Right kidney (tissue), 1 donor: Measurements from ENCODE around the gene FBXO24.

ENCODE experiments used
- DNase-seq: peaks from one replicate; pipeline ENCODE4 v3.0.0-alpha.2; 2016

The FBXO24 gene

DNA sequence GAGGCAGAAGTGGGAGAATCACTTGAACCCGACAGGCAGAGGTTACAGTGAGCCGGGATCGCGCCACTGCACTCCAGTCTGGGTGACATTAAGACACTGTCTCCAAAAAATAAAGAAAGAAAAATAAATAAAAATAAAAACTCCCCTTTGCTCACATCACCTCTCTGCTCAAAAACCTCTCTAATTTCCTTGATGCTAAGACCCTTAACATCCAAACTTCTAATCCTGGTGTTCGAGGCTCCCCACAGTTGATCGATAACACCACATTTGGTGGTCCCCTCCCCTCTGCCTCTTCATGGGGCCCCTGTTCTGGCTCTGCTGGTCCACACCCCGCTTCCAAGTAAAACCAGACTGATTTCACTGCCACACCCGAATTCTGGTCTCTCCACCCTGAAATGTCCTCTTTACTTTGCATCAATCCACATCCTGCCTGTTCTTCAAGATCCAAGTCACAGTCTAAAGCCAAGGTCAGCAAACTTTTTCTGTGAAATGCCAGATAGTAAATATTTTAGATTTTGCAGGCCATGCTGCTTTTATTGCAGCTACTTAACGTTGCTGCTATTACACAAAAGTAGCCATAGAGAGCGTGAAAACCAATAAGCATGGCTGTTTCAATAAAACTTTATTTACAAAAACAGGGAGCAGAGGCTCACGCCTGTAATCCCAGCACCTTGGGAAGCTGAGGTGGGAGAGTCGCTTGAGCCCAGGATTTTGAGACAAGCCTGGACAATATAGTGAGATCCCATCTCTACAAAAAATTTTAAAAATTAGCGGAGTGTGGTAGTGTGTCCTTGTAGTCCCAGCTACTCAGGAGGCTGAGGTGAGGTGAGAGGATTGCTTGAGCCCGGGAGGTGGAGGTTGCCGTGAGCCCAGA, 38.1 kb downstream of the FBXO24 start:
- no peak for DNase-seq

DNA sequence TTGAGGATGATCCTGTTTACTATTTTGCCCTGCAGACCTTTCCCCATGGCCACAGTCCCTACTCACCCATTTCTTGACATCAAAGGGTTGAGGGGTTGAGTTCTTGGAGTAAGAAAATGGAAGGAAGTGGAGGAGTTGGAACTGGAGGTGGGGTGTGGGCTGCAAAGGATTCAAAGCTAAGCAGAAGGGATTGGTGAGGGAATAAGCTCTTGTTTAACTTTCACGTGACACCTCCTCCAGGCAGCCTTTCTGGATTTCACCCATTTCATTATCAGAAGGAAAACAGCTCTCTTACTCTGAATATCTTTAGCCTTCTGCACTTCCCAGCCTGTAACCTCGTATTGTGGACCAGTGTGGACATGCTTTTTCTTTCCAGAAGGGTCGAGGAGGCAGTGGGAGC, 39.9 kb downstream of the FBXO24 start:
- DNase-seq: no peak

DNA sequence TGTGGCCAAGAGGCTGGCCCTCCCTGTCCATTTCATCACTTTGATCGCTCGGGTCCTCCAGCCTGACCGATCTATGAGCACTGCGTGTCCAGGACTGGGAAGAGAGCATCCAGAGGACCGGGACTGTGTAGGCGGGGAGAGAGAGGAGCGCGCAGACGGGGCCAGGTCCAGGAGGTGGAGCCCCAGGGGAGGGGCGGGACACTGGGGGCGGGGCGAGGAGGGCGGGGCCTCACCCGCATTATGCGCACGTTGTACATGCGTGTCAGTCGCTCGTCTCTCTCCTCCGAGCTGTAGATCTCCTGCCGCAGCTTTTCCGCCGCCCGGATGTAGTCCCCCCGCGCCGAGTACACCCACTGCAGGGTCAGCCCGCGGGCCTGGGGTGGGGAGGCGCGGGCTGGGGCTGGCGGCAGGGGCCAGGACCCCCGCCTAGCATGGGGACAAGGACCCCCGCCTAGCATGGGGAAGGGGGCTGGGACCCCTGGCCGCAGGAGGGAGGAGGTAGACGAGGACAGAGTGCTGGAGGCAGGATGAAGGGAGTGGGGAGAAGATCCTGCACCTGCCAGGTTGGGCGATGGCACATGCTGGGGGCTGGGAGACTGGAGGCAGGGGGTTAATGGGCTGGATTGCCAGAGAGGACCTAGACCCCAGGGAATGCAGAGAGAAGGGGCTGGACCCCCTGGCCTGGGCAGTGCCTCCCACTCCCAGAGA, 40.6 kb downstream of the FBXO24 start:
- DNase-seq: peak; percentile 49

DNA sequence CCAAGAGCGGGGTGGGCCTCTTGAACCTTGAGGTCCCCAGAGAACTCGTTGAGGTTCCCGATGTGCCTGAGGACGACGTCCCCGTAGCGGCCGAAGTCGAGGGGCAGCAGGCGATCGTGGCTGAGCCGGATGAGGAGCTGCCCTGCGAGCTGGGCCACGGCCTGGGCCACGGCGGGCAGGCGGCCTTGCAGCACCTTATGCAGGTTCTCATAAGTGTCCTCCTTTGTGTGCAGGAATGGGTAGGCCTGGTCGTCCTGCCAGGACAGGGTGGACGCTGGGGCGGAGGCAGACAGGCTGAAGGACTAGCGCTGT, 41.1 kb downstream of the FBXO24 start:
- no peak for DNase-seq

DNA sequence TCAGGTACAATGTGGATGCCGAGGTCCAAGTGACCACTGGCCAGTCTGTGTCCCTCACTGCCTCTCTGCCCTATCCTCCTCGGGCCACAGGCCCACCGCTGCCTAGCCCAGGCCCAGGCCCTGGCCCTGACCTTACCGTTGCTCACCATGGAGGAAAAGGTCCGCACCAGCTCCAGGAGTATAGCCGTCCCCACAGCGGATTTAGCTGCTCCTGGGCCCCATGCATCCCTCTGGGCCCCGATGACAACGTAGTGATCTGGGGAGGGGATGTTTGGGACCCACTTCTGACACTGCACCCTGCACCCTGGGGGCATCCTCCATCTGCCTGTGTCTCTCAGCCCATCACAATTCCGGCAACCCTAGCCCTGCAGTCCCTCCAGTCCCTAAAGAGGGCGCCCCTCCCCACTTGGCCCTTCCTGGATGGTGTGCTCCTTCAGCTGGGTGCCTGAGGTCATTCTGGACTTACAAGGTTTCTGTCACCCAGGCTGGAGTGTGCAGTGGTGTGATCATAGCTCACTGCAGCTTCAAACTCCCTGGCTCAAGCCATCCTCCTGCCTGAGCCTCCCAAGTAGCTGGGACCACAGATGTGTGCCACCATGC, 43.1 kb downstream of the FBXO24 start:
- DNase-seq: no peak

DNA sequence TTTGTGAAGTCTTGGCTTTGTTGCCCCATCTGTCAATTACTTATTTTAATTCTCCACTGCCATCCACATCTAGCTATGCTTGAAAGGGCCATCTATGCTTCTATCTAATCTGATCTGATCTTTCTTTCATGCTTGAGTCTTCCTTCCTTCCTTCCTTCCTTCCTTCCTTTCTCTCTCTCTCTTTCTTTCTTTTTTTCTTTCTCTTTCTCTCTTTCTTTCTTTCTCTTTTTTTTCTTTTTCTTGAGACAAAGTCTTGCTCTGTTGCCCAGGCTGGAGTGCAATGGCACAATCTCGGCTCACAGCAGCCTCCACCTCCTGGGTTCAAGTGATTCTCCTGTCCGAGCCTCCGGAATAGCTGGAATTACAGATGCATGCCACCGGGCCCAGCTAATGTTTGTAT, 43.9 kb downstream of the FBXO24 start:
- no peak for DNase-seq

DNA sequence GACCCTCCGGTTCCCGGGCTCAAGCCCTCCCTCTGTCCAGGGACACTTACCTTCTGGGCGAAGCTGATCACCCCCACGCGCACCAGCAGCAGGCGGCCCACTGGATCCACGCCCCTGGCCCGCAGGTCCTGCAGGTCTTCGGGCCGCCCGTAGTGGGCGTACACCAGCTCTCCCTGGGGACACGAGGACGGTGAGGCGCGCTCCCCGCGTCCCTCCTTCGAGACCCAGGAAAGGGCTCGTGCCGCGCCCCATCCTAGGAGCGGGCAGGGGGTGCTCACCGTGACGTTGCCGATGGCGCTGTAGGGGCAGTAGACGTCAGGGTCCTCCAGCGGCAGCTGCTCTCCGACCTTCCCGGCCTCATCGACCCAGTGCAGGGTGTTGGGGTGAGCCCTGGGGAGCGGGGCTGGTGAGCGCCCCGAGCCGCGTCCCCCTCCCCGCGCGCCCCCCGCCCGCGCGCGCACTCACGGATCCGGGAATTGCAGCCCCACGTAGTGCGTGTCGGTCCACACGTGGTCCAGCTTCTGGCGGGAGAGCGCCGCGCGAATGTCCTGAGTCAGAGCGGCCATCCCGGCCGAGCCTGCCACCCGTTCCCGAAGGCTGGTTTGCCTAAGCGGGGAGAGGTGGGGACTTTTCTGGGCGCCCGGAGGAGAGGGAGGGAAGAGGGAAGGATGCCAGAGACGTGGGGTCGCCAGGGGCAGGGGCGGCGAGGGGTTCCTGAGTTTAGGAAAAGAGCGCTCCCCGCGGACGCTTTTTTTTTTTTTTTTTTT, 47.0 kb downstream of the FBXO24 start:
- DNase-seq: peak; percentile 69

DNA sequence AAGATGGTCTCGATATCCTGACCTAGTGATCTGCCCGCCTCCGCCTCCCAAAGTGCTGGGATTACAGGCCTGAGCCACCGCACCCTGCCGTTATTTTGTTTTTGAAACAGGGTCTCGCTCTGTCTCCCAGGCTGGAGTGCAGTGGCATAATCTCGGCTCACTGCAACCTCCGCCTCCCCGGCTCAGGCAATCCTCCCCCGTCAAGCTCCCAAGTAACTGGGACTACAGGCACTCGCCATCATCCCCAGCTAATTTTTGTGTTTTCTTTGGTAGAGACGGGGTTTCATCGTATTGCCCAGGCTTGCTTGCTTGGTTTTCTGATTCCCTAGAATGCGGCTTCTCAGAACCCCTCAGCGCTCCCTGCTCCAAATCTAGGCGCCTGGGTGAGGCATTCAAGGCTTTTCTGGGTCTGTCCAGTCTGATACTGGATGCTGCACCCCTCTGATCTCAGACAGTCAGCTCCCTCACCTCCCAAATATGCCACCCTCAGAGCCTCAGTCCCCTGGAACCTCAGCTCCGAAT, 53.9 kb downstream of the FBXO24 start:
- DNase-seq: no peak

DNA sequence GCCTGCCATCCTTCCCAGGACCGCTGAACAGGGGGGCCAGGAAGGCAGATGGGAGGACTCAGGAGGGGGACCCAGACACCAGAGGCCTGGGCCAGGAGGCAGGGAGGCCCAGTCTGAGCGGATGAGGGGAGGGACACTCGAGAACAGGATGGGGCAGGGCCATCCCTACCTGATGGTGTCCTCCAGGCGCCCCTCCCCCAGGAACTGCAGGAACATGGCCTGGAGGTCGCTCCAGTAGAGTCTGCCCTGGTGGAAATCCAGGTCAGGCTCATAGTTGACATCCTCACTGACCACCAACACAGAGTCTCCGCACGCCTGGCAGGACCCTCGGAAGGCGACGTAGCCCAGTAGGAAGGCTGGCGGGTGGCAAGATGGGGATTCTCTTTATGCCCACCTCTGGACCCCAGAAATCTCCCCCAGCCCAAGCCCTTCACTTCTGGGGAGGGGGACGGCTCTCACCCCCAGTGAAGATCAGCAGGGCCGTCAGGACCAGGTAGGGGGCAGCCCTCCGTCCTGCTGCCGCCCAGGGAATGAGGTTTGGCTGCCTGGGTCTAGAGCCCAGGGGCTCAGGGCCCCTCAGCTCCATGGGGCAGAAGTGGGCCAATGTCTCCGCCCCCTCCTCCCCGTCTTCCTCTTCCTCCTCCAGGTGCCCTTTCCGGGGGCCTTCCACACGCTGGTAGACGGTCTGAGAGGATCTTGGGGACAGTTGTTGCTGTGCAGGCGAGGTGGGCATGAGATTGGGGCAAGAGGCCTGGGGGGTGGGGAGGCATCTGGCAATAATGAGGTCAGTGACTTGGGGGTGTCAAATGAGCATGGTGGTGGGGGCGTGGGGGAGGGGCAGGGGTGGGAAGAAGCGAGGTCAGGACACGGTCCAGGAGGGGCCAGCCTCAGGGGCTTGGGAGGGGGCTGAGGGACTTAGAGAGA, 54.7 kb downstream of the FBXO24 start:
- DNase-seq: no peak

DNA sequence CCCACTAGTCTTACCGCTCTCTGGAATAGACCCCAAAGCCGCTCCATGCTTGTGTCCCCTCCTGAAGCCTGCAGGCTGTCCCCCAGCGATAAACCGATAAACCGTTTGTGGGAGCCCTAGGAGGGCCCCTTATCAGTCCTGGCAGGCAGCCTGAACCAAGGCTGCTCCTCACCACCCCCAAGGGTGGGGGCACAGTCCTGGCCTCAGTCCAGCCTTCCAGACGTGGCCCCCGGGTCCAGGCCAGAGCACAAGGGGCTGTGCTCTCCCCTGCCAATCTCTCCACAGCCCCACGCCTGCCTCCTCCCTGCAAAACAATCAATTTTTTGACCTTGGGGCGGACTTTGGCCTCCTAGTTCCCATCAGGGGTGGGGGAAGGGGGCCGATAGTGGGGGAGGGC, 55.3 kb downstream of the FBXO24 start, which contains the start of gene TFR2:
Gene TFR2, minus strand, starts transcription at position 90 of the 397 bp plus-strand sequence. Its CDS starts 43 bp downstream, at position 47.
- DNase-seq: no peak

DNA sequence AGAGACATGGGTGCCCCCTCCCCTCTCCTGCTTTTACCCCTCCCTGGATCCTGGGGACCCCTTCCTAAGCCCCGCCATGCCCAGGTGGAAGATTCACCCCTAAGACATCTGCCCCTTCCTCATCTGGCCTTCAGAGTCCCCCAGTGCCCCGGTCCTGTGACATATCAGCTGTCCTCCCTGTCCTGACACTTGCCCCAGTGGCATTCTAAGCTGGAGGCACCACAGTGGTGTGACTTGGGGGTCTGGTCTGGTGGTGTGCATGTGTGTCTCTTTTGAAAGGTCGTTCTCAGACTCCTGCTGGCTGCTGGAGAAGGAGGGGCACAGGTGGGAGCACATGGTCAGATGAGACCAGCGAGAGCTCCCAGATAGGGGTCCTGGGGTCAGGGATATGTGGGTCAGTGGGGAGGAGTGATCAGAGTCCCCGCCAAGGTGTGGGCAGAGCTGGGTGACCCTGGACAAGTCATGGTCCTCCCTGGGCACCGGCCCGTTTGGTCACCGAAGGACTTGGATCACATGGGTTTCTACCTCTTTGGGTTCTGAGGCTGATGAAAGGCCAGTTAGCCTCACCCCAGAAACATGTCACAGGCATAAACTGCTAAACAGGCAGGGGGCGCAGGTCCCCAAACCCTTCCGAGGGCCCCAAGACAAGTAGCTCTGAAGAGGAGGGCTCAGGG, 55.9 kb downstream of the FBXO24 start:
- no peak for DNase-seq

DNA sequence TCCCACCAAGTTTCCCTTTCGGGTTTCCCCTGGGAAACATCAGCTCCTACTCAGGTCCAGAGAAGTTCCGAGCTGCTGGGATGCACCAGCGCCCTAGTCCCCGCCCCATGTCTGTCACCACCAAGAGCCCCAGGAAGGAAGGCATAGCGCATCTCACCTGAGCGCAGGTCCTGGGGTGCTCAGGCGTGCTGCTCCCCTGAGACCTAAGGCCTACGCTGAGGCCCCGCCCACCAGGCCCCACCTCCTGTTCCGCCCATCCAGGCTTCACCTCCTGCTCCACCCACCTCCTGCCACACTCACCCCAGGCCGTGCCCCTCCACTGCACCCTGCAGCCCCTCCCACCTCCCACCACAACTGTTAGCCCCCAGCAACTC, 56.4 kb downstream of the FBXO24 start:
- no peak for DNase-seq

DNA sequence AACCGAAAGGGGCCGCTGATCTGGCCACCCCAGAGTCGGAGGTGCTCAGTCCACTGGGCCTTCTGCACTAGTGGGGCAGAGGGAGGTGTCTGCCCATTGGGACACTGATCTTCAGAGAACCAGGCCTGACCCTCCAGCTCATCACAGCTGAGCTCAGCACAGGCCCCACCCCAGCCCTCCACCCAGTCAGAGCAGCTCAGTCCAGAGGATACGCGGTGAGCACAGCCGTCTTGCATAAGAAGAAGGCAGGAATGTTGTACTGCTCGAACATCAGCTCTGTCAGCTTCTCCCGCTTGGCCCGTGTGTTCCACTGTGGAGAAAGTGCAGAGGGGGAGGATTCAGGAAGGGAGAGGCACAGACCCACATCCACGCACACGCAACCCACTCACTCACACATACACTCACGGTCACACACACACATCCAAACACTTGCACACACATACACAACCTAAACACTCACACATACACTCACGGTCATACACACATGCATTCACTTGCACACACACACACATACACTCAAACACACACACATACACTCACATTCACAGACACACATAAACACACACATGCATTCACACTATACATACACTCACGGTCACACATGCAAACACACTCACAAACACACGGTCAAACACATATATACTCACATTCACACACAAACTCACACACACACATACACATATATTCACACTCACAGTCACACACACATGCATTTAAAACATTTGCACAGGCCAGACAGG, 63.9 kb downstream of the FBXO24 start:
- no peak for DNase-seq
